ENCODE results near the gene HARS1.
"Not testable (repeated sequence)": the region's sequence is repeated elsewhere in the genome, so short reads cannot be mapped to it uniquely, and the experiment has no call there.

HARS1 gene

DNA sequence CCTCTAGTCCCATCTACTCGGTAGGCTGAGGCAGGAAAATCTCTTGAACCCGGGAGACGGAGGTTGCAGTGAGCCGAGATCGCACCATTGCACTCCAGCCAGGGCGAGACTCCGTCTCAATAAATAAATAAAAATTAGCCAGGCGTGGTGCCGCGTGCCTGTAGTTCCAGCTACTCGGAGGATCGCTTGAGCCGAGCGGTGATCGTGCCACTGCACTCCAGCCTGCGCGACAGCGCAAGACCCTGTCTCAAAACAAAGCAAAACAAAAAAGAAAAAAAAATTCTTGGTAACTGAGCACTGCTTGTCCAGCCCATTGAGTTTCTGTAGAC is 27.2 kb downstream of the HARS1 start:
- H3K9ac ChIP-seq (ENCODE audit: low read depth in 1 of 2, low read length in 2 of 2) = peak overlapping the region; percentile 91 to 92
- peaks cover 42 to 63% of the 10 kb centered on the region in 2 donors for H3K36me3 ChIP-seq (ENCODE audit: control insufficient read depth in 1 of 2, insufficient read depth in 2 of 2, low read length in 2 of 2)

DNA sequence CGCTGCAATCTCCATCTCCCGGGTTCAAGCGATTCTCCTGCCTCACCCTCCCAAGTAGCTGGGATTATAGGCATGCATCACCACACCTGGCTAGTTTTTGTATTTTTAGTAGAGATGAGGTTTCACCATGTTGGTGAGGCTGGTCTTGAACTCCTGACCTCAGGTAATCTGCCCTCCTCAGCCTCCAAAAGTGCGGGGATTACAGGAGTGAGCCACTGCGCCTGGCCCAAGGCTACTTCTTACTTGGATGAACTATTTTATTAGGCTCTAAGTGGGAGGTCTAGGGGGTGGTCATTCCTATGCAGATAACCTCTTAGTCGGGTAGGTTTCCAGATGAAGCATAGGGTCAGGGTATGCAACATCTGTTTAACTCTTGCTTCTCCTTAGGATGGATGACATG is 30.8 kb downstream of the HARS1 start:
- H3K36me3 ChIP-seq (ENCODE audit: control insufficient read depth in 1 of 2, insufficient read depth in 2 of 2, low read length in 2 of 2) = peaks cover 43 to 73% of the 10 kb centered on the region in 2 donors
- H3K9ac ChIP-seq (ENCODE audit: low read depth in 1 of 2, low read length in 2 of 2); H3K27ac ChIP-seq (ENCODE audit: low read depth, low read length): not testable (repeated sequence)

More for the DNA sequence above, 27.2 kb downstream of the HARS1 start:
- Histone ChIP-seq H3K4me1 (ENCODE audit: control insufficient read depth in 1 of 2, insufficient read depth in 2 of 2, low read length in 2 of 2) (peaks cover 0 to 21% of the 10 kb centered on the region in 2 donors), H3K4me3 (ENCODE audit: low read depth in 1 of 2, low read length in 2 of 2) (peak overlapping the region; percentile 97 to 98), H3K27ac (ENCODE audit: low read depth, low read length) (peak overlapping the region; percentile 97), H3K27me3 (ENCODE audit: control insufficient read depth in 1 of 2, insufficient read depth in 2 of 2, low read length in 2 of 2) (no peaks in the 10 kb centered on the region), H3K9me3 (ENCODE audit: control insufficient read depth in 1 of 2, low read length in 2 of 2) (no peaks in the 10 kb centered on the region)

DNA sequence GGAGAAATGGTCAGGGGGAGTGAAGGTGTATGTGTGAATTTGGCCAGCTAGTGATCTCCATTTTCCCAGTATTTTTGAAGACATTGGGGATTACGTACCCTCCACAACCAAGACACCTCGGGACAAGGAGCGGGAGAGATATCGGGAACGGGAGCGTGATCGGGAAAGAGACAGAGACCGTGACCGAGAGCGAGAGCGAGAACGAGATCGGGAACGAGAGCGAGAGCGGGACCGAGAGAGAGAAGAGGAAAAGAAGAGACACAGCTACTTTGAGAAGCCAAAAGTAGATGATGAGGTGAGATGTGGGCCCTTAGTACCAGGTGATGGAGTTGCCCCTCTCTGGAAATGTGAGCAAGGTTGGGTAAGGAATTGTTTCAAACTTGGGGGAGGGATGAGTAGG is 32.3 kb downstream of the HARS1 start:
- Histone ChIP-seq H3K4me3 (ENCODE audit: low read depth in 1 of 2, low read length in 2 of 2) (no peak overlapping the region), H3K27ac (ENCODE audit: low read depth, low read length) (no peak overlapping the region), H3K9me3 (ENCODE audit: control insufficient read depth in 1 of 2, low read length in 2 of 2) (no peaks in the 10 kb centered on the region), H3K36me3 (ENCODE audit: control insufficient read depth in 1 of 2, insufficient read depth in 2 of 2, low read length in 2 of 2) (peaks cover 49 to 88% of the 10 kb centered on the region in 2 donors), H3K4me1 (ENCODE audit: control insufficient read depth in 1 of 2, insufficient read depth in 2 of 2, low read length in 2 of 2) (peaks cover 0 to 3% of the 10 kb centered on the region in 2 donors), H3K9ac (ENCODE audit: low read depth in 1 of 2, low read length in 2 of 2) (no peak overlapping the region), H3K27me3 (ENCODE audit: control insufficient read depth in 1 of 2, insufficient read depth in 2 of 2, low read length in 2 of 2) (no peaks in the 10 kb centered on the region)

More for the DNA sequence above, 30.8 kb downstream of the HARS1 start:
- not testable (repeated sequence) for H3K9me3 ChIP-seq (ENCODE audit: control insufficient read depth in 1 of 2, low read length in 2 of 2); H3K4me3 ChIP-seq (ENCODE audit: low read depth in 1 of 2, low read length in 2 of 2); H3K27me3 ChIP-seq (ENCODE audit: control insufficient read depth in 1 of 2, insufficient read depth in 2 of 2, low read length in 2 of 2); H3K4me1 ChIP-seq (ENCODE audit: control insufficient read depth in 1 of 2, insufficient read depth in 2 of 2, low read length in 2 of 2)

DNA sequence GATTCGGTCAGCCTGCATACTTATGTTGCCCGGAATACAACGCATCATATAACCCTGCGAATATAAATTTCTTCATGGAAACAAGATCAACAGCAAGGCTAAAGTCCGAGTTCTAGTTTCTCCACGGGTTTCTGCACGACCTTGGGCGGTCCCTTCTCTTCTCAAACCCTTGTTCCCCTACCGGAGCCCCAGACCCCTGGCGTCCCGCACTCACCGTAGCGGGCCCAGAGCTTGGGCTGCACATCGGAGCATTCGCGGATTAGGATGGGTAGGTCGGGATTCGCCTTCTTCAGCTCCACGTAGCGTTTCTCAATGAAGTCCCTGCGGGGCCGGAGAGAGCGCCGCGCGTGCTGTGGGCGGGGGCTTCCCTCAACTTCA is 44.1 kb downstream of the HARS1 start:
- H3K36me3 ChIP-seq (ENCODE audit: control insufficient read depth in 1 of 2, insufficient read depth in 2 of 2, low read length in 2 of 2) = peaks cover 24 to 50% of the 10 kb centered on the region in 2 donors
- H3K9me3 ChIP-seq (ENCODE audit: control insufficient read depth in 1 of 2, low read length in 2 of 2) = no peaks in the 10 kb centered on the region
- no peaks in the 10 kb centered on the region for H3K27me3 ChIP-seq (ENCODE audit: control insufficient read depth in 1 of 2, insufficient read depth in 2 of 2, low read length in 2 of 2)
- peak overlapping the region; percentile 77 to 88 for H3K9ac ChIP-seq (ENCODE audit: low read depth in 1 of 2, low read length in 2 of 2)
- H3K27ac ChIP-seq (ENCODE audit: low read depth, low read length) = peak overlapping the region; percentile 72
- H3K4me3 ChIP-seq (ENCODE audit: low read depth in 1 of 2, low read length in 2 of 2) = peak overlapping the region; percentile 87 to 95
- peaks cover 13 to 15% of the 10 kb centered on the region in 2 donors for H3K4me1 ChIP-seq (ENCODE audit: control insufficient read depth in 1 of 2, insufficient read depth in 2 of 2, low read length in 2 of 2)

DNA sequence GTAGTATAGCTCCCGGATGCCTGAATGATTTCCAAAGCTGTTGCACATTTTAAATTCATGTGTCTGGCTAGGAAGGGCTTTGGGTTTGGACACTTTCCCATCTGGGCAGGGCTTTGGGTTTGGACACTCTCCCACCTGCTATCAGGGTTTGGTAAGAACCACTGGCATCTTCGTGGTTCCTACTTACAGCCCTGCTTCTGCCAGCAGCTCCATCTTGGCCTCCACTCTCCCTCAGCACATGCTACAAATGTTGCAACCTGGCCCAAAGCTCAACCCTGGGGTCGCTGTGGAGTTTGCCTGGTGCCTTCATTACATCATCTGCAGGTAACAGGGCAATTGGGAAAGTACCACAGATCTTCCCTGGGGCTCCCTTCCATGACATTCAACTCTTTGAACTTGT is 48.5 kb downstream of the HARS1 start:
- no peak overlapping the region for H3K4me3 ChIP-seq (ENCODE audit: low read depth in 1 of 2, low read length in 2 of 2)
- peaks cover 13 to 19% of the 10 kb centered on the region in 2 donors for H3K4me1 ChIP-seq (ENCODE audit: control insufficient read depth in 1 of 2, insufficient read depth in 2 of 2, low read length in 2 of 2)
- H3K9ac ChIP-seq (ENCODE audit: low read depth in 1 of 2, low read length in 2 of 2) = no peak overlapping the region
- no peaks in the 10 kb centered on the region for H3K27me3 ChIP-seq (ENCODE audit: control insufficient read depth in 1 of 2, insufficient read depth in 2 of 2, low read length in 2 of 2)
- H3K36me3 ChIP-seq (ENCODE audit: control insufficient read depth in 1 of 2, insufficient read depth in 2 of 2, low read length in 2 of 2) = peaks cover 19 to 37% of the 10 kb centered on the region in 2 donors
- no peaks in the 10 kb centered on the region for H3K9me3 ChIP-seq (ENCODE audit: control insufficient read depth in 1 of 2, low read length in 2 of 2)
- no peak overlapping the region for H3K27ac ChIP-seq (ENCODE audit: low read depth, low read length)

DNA sequence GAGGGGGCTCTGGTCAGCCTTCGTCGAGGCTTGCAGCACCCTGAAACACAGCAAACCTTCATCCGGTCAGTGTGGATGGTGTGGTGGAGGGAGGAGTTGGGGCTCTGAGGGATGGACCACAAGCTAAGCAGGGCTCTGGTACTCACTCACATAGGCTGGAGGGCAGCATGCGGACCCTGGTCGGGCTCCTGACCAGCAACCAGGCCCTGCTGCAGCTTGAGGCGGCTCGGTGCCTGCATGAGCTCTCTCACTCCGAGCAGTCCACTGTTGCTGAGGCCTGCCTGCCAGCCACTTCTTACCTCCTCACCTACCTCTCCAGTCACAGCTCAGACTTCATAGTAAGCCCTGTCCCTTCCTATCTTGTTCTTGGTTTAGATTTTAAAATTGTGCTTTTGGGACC is 49.5 kb downstream of the HARS1 start:
- Histone ChIP-seq H3K4me3 (ENCODE audit: low read depth in 1 of 2, low read length in 2 of 2) (no peak overlapping the region), H3K27ac (ENCODE audit: low read depth, low read length) (no peak overlapping the region), H3K9ac (ENCODE audit: low read depth in 1 of 2, low read length in 2 of 2) (no peak overlapping the region), H3K36me3 (ENCODE audit: control insufficient read depth in 1 of 2, insufficient read depth in 2 of 2, low read length in 2 of 2) (peaks cover 19 to 37% of the 10 kb centered on the region in 2 donors), H3K27me3 (ENCODE audit: control insufficient read depth in 1 of 2, insufficient read depth in 2 of 2, low read length in 2 of 2) (no peaks in the 10 kb centered on the region), H3K9me3 (ENCODE audit: control insufficient read depth in 1 of 2, low read length in 2 of 2) (no peaks in the 10 kb centered on the region), H3K4me1 (ENCODE audit: control insufficient read depth in 1 of 2, insufficient read depth in 2 of 2, low read length in 2 of 2) (peaks cover 12 to 18% of the 10 kb centered on the region in 2 donors)

DNA sequence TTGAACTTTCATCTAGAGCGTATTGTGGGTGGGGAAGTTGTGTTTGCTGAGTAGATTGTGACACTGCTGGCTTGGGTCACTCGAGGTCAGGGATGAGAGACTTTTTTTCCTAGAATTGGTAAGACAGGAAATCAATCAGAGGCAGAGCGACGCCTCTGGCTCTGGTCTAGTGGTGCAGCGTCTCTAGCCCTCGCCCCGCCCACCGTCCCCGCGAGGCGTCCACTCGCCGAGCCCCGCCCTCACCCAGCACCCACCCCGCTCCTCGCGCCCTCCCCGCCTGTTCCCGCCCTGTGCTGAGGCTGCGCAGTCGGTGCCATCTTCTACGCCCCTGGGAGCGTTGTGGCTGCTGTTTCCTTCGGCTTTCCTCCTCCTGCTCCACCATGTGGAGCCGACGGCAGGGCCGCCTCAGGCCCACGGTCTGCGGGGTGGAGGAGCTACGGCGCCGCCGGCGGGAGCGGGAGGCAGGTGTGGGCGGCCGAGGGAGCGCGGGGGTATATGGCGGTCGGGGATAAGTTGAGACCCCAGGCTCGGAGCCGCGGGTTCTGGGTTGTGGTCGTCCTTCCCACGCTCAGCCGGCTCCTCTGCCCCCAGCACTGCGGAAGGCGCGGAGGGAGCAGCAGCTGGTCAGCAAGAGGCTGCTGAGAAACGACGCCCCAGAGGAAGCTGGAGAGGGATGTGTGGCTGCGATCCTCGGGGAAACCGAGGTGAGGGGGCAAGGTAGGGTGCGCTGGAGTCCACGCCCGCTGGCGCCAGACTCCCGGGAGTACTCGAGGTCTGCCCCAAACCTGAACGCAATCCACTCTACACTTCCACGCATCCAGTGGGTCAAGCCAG is 51.8 kb downstream of the HARS1 start, which contains the start of gene TMCO6:
Gene TMCO6 (plus strand): TSS at position 304 of the 834 bp plus-strand sequence. CDS start 77 bp downstream, at position 381.
- H3K4me1 ChIP-seq (ENCODE audit: control insufficient read depth in 1 of 2, insufficient read depth in 2 of 2, low read length in 2 of 2) = peaks cover 5 to 12% of the 10 kb centered on the region in 2 donors

DNA sequence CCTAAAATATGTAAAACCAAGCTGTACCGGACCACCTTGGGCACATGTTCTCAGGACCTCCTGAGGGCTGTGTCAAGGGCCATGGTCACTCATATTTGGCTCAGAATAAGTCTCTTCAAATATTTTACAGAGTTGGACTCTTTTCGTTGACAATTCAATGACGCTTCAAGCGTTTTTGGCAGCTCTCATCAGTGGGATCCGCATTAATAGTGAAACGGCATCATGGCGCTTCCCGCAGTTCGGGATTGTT is 52.3 kb downstream of the HARS1 start:
- H3K27ac ChIP-seq (ENCODE audit: low read depth, low read length) = peak overlapping the region; percentile 73
- not testable (repeated sequence) for H3K27me3 ChIP-seq (ENCODE audit: control insufficient read depth in 1 of 2, insufficient read depth in 2 of 2, low read length in 2 of 2); H3K9me3 ChIP-seq (ENCODE audit: control insufficient read depth in 1 of 2, low read length in 2 of 2)
- H3K9ac ChIP-seq (ENCODE audit: low read depth in 1 of 2, low read length in 2 of 2) = peak overlapping the region; percentile 58 to 64
- H3K4me3 ChIP-seq (ENCODE audit: low read depth in 1 of 2, low read length in 2 of 2) = peak overlapping the region; percentile 74 to 82
- peaks cover 2 to 21% of the 10 kb centered on the region in 2 donors for H3K36me3 ChIP-seq (ENCODE audit: control insufficient read depth in 1 of 2, insufficient read depth in 2 of 2, low read length in 2 of 2)
- peaks cover 5 to 12% of the 10 kb centered on the region in 2 donors for H3K4me1 ChIP-seq (ENCODE audit: control insufficient read depth in 1 of 2, insufficient read depth in 2 of 2, low read length in 2 of 2)

More for the DNA sequence above, 51.8 kb downstream of the HARS1 start, which contains the start of gene TMCO6:
- Histone ChIP-seq H3K27me3 (ENCODE audit: control insufficient read depth in 1 of 2, insufficient read depth in 2 of 2, low read length in 2 of 2) (no peaks in the 10 kb centered on the region), H3K27ac (ENCODE audit: low read depth, low read length) (peak within 1 kb of the TSS; percentile 75), H3K9me3 (ENCODE audit: control insufficient read depth in 1 of 2, low read length in 2 of 2) (no peaks in the 10 kb centered on the region), H3K36me3 (ENCODE audit: control insufficient read depth in 1 of 2, insufficient read depth in 2 of 2, low read length in 2 of 2) (peaks cover 7 to 27% of the 10 kb centered on the region in 2 donors), H3K9ac (ENCODE audit: low read depth in 1 of 2, low read length in 2 of 2) (peak within 1 kb of the TSS; percentile 65 to 87), H3K4me3 (ENCODE audit: low read depth in 1 of 2, low read length in 2 of 2) (peak within 1 kb of the TSS; percentile 78 to 82)

DNA sequence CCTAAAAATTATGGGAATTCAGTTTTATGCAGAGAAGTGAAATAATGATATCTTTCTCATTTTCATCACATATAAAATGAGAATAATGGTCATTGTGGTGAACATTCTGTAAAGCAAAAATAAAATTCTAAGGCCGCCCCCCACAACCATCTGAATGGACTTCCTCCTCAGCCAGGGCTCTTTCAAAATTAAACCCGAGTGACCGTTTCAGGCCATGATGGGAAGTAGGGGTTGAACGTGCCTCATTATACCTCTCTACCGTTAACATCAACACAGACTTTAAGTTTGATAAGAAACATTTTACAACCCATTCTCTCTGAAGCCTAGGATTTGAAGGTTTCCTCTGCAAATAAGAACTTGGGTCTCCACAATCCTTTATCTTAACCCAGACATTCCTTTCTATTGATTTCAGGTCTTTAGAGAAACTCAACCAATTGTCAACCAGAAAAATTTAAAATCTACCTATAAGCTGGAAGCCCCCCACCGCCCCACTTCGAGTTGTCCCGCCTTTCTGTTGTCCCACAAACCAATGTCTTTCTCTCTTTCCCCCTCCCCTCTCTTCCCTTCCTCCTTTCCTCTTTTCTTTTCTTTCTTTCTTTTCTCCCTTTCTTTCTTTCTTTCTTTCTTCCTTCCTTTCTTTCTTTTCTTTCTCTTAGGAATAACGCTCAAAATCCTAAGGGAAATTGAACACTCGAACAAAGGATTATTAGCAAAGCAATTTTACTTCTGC is 53.6 kb downstream of the HARS1 start:
- H3K36me3 ChIP-seq (ENCODE audit: control insufficient read depth in 1 of 2, insufficient read depth in 2 of 2, low read length in 2 of 2) = peaks cover 0 to 12% of the 10 kb centered on the region in 2 donors
- no peaks in the 10 kb centered on the region for H3K9me3 ChIP-seq (ENCODE audit: control insufficient read depth in 1 of 2, low read length in 2 of 2)
- H3K27ac ChIP-seq (ENCODE audit: low read depth, low read length) = no peak overlapping the region
- no peak overlapping the region for H3K9ac ChIP-seq (ENCODE audit: low read depth in 1 of 2, low read length in 2 of 2)
- H3K4me1 ChIP-seq (ENCODE audit: control insufficient read depth in 1 of 2, insufficient read depth in 2 of 2, low read length in 2 of 2) = peaks cover 13 to 21% of the 10 kb centered on the region in 2 donors
- no peak overlapping the region for H3K4me3 ChIP-seq (ENCODE audit: low read depth in 1 of 2, low read length in 2 of 2)
- H3K27me3 ChIP-seq (ENCODE audit: control insufficient read depth in 1 of 2, insufficient read depth in 2 of 2, low read length in 2 of 2) = no peaks in the 10 kb centered on the region
